NCI-H187 (cell line): ENCODE data around the gene PTS.

Experiments
- DNase-seq, 2 experiments: peaks; one replicate each; lab custom pipeline; 2025; lab: John Stamatoyannopoulos, UW

PTS gene

GRCh38 chr11:112265659-112266409 is 39.6 kb downstream of the PTS start:
- no peak for DNase-seq

- no peak for DNase-seq
Measured at GRCh38 chr11:112266410-112266778, 40.2 kb downstream of the PTS start.

DNA sequence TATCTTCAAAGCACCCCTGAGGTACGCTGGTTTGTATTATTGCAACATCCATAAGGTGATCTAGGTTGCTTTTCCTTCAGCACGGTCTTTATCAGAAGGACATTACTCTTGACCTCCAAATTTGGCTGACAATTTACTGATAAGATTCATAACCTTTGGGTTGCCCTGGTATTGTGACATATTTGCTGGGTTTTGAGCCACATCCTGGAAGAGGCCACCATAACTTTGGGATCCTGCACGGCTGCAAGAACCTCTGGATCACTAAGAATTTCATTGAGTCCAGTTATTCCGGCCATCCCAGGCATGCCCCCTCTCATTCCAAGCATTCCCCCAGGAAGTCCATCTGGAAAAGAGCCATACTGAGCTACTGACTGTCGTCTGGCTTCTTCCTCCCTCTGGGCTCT is 41.0 kb downstream of the PTS start:
- DNase-seq: no peak

GRCh38 chr11:112268406-112268805 is 42.2 kb downstream of the PTS start:
- DNase-seq: no peak

- no peak for DNase-seq
Measured at GRCh38 chr11:112269139-112269538, 42.9 kb downstream of the PTS start.

GRCh38 chr11:112270551-112271180 is 44.4 kb downstream of the PTS start:
- DNase-seq: no peak

DNA sequence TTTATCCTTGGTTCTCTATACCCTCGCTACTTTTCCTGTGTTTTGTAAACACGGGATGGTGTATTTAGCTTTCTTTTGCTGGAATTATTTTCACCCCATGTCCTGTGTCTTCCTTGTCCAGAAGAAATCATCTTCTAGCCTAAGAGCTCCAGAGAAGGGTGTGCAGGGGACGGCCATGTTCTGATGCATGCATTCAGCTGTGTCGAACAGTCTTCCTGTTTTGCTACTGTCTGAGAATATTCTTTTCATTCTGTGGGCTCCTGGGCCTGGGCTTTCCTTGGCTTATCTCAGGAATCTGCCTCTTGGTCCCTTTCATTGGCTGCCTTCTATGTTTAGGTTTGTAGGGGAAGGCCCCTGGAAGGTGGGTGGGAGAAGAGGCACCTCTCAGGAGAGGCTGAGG is 45.0 kb downstream of the PTS start:
- DNase-seq: no peak

- DNase-seq: no peak
Measured at GRCh38 chr11:112273066-112273465, 46.8 kb downstream of the PTS start.

- no peak for DNase-seq
Measured at GRCh38 chr11:112274007-112274783, 48.0 kb downstream of the PTS start.

- no peak for DNase-seq
Measured at GRCh38 chr11:112277029-112277428, 50.8 kb downstream of the PTS start.

DNA sequence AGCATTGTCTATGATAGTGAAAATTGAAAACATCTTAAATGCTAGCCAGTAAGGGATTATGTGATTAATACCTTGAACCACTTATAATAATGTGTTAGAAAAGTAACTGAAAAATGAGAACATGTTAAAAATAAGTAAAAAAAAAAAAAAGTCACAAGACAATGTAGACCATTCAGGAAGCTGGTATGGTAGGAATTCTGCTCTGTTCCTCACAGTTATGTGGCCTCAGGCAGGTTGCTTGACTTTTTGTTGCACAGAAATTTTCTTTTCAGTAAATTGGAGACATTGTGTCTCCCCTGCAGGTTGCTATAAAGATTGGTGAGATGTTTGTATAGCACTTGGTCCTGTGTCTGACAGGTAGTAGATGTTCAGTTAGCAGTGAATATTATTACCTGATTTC is 51.7 kb downstream of the PTS start:
- DNase-seq: no peak

GRCh38 chr11:112278803-112279202 is 52.6 kb downstream of the PTS start:
- no peak for DNase-seq

DNA sequence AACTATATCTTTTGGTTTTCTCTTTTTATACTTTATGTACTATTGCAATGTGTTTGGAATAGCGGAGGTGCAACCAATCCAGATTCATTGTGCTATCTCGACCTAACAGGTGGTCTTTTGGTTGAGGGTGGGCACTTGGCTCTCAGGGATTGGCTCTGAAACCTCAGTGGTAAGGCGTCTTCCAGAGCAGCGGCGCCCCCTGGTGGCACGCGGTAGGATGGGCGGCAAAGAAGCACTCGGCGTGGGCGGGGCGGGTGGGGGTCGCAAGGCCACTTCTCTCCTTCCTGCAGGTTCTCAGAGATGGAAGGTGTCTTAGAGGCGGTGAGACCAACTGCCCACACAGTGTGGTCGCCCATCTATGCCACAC is 53.7 kb downstream of the PTS start:
- peak; percentile 26 to 47 for DNase-seq

DNA sequence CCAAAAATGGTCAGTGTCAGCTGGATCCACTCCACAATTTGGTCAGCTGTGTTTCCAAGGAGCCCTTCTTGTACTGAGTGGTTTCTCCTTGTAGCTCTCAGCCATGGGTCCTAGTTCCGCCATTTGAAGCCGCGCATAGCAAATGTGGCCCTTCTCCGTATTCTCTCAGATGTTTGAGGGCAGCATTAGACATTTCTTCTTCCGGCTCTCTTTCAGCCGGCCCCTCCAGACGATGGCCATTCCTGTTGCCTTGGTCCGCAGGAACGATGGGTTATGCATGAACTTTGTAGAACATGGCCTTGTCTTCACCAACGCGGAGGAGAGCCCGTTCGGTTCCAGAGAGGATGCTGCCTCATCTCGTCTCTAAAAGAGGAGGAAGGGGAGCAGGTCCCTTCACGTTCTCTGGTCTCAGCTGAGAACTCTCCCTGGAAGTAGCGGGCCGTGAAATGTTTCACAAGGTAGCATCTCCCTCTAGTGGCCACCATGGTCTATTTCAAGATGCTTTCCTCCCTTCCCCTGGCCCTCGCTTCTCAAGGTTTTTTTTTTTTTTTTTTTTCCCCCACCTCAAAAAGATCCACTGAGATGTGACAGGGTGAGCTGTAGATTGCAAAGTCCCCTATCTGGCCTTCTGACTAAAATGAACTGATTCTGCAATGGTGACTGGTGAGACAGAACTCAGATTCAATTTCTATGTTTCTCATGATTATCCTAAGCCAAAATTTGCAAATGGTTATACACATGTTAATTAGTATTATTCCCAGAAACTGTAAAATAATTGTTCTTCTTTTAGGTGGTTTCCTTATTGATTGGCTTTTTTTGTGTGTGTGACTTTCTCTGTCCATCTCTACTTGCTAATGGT is 54.3 kb downstream of the PTS start:
- peak; percentile 47 to 52 for DNase-seq

- DNase-seq: no peak
Measured at GRCh38 chr11:112281726-112282125, 55.5 kb downstream of the PTS start.
